ENCODE results near the gene LONRF2. TPM values are rescaled to one million over a fixed set of nuclear protein-coding genes. Genes with fewer than 3 reads are reported as not detected.
"Not testable (repeated sequence)": the region's sequence is repeated elsewhere in the genome, so short reads cannot be mapped to it uniquely, and the experiment has no call there.

Gene LONRF2
- polyA plus RNA-seq, 1 donor = 4.7 TPM

DNA sequence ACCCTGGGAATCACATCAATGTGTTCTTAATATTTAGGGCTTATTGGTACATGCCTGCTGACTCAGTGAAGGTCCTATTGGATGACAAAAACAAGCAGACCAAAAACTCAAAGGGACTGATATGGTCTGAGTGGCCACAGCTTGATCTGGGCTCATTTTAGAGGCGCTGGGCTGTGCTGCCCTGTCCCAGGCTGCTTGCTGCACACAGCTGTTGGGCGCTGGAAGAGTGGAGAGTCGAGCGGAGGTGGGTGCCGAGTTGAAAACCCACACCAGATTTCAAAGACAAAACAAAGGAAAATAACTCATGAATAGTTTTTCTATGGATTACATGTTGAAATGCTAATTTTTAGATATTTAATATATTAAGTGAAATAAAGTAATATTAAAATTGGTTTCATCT lies 68.5 kb downstream of the LONRF2 start:
- no peak for DNase-seq

DNA sequence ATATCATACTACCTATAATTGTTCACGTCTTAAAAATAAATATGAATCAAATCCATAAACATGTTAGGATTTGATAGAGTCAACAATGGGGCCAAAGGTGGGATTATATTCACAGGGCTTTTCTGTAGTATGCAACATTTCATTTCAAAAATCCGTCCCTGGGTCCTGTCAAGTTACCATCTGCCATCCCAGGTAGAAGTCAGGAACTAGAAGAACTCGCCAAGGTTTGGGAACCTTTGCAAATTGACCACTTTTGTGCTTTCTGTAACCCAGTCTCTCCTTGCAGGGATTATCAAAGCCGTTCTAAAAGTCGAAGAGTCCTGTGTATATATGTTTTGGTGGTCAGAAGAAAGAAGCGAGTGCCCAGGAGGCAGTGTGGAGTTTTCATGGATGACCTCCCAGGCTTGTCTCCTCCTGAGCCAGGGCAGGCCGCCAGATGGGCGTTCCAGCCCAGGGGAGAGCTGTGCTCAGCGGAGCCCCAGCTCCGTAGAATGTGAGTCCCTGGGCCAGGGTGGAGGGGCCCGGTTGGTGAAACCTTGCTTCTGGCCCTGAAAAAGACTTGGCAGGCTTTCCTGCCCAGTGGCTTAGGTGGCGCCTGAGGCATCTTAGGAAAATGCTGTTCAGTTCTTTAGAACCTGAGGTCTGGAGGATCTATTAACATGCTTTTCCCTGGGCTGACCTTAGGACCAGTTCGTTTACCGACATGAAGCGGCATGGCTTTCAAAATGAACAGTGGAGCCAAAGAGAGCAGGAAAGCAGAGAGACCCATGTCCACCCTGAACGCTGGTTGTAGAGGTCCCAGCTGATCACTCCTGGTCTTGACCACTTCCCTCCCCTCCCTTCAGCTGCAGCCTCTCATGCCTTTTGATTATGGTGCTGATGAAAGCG lies 69.2 kb downstream of the LONRF2 start:
- DNase-seq = no peak

DNA sequence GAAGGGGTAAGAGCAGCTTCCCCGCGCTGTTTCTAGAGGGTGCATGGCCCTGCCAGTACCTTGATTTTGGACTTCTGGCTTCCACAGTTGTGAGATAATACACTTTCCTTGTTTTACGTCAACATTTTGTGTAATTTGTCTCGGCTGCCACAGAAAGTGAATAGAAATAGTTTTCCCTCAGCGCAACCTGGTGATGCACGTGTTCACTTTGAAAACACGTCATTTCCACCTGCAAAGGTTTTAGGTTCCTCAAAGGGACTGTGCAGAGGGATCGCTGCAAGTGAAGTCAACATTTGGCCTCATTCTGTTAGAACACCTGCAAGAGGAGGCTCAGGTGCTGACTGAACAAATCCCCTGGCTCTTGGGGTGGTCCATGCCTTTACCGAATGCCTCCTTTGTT lies 71.7 kb downstream of the LONRF2 start:
- no peak for DNase-seq

DNA sequence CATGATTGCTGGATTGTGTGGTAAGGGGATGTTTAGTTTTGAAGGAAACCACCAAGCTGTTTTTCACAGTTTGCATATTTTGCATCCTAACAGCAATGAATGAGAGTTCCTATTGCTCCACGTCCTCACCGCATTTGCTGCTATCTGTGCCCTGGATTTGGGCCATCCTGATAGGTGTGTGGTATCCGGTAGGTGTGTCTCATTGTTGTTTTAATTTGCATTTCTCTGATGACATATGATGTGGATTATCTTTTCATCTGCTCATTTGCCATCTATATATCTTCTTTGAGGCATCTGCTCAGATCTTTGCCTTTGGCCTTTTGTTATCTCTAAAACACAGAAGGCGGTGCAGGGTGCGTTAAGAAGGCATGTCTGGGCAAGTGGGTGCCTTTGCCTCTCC lies 73.3 kb downstream of the LONRF2 start:
- DNase-seq = no peak

DNA sequence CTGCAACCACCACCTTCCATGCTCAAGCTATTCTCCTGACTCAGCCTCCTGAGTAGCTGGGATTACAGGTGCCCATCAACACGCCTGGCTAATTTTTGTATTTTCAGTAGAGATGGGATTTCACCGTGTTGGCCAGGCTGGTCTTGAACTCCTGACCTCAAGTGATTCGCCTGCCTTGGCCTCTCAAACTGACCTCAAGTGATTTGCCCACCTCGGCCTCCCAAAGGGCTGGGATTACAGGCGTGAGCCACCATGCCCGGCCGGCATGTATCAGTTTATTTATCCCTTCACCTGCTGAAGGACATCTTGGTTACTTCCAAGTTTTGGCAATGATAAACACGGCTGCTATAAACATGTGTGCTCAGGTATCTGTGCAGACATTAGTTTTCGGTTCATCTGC lies 73.7 kb downstream of the LONRF2 start:
- not testable (repeated sequence) for DNase-seq

DNA sequence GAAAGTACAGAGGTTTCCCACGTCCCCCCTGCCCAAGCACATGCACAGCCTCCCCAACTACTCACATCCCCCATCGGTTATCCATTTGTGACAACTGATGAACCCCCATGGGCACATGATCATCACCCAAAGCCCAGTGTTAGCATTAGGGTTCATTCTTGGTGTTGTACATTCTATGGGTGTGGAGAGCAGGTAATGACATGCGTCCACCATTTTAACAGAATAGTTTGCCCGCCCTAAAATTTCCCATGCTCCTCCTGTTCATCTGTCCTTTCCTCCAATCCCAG lies 74.3 kb downstream of the LONRF2 start:
- DNase-seq = no peak

DNA sequence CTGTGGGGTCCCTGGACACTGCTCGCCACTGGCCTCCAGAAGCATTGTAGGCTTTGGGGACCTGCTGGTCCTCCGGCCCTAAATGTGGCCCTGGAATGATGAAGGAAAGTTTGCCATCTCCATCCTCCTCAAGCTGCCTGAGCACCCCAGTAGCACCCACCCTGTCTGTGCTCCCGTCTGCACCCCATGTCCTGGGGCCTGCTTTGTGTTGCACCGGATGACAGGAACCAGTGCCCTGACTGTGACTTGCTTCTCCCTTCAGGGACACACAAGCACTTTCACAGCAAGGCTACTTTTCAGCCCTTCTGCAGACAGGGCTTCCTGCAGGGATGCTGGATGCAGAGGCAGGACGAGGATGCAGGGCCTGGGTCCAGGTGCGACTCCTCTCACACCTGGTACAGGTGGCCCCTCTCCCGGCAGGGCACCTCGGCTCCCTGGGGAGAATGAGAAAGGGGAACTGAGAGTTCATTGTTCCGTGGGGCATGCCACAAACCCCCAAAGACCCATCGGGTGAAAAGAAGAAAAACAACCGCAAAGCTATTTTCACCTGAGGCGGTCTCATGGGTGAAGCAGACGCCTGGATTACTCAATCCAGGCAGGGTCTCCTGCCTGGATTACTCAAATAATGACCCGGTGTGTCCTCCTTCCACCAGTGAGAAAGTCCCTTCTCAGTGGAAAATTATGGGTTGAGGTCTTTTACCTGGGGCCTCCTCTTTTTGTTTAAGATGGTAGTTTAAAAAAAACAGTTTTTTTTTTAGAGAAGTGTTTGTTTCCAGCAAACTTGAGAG lies 74.9 kb downstream of the LONRF2 start:
- DNase-seq = no peak

DNA sequence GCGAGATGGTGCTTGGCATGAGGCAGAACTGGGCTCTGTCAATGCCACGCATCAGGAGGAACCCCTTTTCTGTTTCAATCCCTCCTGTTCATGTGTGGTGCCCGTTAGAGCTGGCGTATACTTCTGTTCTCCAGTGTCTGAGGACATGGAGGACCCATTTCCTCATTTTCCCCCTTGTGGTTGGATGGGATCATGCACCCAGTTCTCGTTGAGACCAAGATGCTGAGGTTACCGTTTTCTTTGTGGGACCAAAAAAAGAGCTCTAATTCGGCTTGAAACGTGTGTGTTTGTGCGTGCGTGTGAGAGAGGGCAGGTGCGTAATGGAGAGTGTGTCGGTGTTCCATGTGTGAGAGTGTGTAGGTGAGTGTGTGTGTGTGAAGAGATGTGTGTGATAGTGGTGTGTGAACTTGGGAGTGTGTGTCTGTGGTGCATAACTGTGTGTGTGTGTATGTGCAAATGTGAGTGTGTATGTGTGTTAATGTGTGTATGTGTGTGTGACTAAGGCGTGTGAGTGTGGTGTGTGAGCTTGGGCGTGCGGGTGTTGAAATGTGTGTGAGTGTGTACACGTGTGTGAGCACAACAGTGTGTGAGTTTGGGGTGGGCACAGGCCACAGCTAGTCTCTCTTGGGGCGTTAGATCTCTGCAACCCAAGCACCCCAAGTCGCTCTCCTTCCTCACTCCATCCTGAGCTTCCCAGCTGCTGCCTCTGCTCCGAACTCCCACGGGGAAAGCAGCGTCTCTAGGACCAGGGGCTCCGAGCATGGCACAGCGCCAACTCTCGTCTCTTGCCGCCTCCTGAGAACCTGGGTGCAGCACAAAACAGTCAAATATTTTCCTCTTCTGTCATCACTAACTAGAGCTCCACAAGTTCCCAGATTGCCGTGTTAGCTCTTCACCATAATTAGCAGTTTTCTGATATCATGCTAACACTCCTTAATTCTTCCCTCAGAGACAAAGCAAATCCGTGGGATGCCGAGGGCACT lies 75.8 kb downstream of the LONRF2 start:
- DNase-seq = no peak

DNA sequence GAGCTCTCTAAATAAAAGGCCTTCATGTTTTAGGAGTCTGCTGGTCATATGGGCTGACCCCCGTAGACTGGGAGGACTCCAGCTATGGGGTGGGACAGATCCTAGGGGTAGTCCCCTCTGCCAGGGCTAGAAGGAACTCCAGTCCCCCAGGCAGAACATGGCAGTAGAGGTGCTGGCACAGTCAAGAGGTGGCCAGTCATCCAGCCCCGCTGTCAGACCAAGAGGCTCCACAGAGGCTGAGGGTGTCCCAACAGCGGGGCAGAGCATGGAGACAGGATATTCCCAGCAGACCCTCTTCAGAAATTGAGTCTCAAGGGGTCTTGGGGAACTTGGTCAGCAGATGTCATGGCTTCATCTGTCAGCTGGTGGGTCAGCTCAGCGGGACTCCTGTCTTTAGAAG lies 76.6 kb downstream of the LONRF2 start:
- no peak for DNase-seq

DNA sequence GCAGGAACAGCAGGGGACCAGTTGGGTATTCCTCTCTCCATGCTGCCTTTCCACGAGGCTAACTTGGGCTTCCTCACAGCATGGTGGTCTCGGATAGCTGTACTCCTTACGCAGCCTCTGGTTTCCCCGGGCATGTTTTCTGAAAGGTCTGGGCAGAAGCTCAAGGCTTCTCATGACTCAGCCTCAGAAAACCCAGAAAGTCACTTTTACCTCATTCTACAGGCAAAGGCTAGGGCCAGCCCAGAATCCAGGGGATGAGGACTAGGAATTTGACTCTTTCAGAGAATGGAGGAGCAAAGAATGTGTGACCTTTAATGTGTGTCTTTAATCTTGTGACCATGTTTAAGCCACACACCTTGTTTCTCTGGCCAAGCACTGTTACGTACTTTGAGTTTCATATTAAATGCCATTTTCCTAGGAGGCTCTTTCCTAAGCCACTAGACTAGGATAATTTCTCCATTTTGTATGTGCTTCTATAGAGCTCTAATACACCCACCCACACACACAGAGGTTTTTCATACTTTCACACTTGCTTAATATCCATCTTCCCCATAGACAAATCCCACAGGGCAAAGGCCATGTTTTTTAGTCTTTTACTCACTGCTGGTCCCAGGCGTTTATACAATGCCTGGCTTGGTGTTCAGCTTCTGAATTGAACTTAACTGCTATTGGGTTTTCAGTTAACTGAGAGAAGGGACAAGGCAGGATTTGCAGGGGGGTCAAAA lies 77.3 kb downstream of the LONRF2 start:
- DNase-seq = no peak

DNA sequence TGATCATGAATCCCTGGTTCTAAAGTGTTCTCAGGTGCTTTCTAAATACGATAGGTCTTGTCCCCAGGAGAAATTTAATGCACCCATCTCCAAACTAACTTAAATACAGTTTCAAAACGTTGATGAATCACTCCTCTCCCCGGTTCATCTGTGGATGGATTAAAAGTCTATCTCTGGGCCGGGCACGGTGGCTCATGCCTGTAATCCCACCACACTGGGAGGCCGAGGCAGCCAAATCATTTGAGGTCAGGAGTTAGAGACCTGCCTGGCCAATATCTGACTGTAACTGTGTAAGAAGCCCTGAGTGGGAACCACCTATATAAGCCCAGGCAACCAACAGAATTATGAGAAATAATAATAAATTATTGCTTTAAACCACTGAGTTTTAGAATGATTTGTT lies 78.7 kb downstream of the LONRF2 start:
- no peak for DNase-seq

DNA sequence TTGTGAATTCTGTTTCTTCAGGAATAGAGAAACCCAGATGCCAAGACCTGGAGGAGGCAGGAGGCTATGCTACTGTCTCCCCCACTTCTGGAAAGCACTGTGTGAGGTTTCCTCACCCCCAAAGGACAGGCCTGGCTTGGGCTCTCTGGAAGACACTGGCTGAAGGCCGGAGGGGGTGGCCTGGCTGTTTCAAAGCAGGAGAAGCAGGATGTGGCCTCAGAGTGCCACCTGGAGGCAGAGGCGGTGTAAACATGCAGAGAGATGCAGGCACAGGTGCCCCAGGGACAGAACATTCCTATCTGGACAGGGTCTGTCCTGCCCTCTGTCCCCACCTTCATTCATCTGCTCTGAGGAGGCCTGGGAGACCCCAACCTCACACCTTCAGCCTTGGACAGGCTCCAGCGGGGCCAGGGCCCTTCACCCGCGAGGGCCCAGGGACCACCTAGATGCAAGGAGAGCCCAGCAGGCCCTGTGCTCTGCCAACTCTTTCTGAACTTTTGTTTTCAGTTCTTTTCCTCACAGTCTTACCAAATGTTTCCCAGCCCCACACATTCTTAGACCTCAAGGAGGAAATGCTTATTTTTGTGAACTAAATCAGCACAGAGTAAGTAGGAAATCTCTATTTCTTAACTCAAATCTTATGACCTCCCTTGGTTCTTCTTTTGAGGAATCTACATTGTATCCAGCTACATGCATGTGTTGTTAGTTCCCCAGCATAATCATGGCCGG lies 79.2 kb downstream of the LONRF2 start:
- DNase-seq = peak; percentile 72

DNA sequence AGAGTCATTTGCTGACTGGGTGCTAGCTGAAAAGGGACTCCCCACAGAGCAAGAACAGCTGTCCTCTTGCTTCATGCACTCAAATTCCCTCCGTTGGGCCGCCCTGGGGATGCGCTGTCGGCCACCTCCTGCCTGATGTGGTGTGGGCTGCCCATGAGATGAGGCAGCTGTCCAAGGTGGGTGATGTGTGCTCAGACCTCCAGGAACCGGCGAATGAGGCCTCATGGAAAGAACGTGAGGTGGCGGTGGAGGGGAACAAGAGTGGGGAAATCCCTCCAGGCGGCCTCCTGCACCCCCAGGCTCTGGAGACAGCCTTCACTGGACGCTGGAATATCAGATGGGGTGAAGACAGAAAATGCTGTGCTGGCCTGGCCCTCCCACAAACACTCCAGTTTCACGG lies 79.8 kb downstream of the LONRF2 start:
- DNase-seq = no peak

DNA sequence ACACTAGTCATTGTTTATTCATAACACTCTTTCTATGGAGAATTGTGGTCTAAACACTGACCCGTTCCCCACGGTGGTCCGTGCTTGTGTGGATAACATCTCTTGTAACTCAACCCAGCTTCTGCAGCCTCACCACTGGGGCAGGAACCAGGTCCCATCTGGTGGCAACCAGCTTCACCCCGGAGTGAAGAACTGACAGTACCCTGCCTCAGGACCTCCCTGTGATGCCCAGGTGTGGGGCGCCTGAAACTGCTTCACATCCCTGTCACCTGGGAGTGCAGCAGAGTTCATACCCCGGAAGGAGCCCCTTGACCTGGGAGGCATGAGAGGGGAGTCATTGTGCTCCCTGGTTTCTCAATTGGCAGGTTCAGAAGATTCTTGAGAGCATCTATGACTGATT lies 81.1 kb downstream of the LONRF2 start:
- no peak for DNase-seq

DNA sequence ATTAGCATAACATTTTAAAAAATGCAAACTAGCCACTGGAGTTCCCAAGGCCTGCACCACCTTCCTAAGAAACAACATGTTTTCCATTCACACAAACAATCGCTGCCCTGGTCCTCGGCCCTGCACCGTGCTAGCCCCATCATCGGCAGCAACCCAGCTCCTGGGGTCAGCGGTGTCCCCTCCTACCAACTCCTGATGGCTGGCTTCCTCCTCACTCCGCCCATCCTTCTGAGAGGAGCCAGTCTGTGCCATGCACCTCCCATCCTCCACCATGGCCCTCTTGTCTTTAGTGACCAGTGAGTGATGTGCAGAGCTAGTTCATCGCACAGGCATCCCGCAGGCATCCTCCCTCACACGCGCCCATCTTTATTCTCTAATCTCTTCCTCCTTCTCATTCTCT lies 81.9 kb downstream of the LONRF2 start:
- DNase-seq = no peak

DNA sequence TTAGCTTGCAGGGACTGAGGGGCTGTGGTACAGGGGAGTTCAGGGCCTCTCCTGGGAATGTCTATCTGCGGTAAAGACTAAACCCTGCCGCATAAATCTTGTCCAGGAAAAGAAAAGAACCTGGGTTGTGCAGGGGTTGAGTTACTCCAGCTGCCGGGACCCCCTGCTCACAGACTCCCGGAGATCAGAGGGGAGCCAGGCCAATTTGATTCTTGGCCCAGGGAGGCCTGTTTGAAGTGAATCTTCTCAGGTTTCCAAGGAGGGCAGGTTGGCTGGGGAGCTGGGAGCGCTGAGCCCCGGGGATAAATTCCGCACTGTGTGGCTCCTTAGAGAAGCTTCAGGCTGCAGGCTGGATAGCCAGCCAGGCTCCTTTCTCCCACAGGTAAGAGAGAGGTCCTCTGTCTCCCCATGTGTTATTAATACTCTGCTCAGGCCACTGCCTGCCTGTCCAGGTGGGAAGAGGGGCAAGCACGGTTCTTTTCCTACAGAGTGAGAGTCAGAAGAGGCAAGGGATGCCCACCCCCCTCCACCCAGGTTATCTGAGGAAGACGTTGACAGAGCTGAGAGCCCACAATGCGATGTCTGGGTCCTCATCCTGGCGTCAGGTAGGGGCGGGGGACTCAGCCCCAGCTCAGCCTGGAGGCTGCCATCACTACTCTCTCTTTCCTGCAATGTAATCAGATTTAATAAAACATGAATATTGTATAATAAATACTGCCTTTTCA lies 82.7 kb downstream of the LONRF2 start:
- DNase-seq = peak; percentile 63

DNA sequence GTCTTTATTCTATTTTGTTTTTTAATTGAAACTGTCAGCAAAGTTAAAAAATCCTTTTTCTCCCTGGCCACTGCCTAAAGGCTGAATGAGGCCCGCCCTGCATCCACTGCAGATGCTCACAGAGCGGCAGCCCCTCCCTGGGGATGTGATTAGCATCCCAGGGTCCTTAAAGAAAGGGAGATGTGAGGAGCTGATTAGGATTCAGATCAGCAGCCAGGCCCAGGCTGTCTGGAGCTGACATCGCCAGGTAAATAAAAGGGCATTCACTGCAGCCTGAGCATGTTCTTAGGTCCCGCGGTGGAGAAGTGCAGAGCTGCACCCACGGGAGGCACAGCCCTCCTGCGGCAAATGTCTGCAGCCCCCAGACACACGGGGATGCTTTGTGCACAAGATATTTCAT lies 83.8 kb downstream of the LONRF2 start:
- no peak for DNase-seq

DNA sequence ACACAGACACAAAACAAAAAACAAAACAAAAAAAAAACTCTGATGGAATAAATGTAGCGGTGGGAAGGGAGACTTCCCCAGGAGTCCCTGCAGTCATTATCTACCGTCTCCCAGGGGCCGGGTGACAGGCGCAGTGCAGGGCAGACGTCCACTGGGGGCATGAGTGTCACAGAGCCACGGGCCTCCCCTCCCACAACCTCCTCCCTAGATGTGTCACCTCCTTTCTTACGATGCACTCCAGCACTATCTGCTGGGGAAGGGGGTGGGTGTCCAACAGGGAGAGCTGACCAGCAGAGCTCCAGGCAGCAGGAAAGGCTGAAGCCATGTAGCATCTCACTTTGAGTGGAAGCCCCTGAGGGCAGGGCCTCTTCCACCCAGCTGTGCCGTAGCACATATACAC lies 84.5 kb downstream of the LONRF2 start:
- no peak for DNase-seq

DNA sequence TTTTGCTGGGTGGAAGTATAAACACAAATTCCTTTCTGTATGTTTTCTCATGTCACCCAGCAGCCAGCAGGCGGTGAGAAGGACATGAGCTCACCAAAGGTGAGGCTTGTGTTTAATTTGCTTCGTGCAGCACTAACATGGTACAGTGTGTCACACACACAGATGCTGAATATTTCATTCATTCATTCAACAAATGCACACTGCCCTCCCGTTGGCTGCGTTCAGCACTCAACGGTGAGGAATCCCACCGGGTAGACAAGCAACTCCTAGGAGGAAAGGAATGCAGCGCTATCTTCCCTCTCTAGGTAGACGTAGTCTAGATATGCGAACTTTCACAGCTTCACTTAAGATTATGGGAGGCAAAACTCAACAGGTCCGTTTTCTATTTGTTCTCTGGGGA lies 85.1 kb downstream of the LONRF2 start:
- no peak for DNase-seq

DNA sequence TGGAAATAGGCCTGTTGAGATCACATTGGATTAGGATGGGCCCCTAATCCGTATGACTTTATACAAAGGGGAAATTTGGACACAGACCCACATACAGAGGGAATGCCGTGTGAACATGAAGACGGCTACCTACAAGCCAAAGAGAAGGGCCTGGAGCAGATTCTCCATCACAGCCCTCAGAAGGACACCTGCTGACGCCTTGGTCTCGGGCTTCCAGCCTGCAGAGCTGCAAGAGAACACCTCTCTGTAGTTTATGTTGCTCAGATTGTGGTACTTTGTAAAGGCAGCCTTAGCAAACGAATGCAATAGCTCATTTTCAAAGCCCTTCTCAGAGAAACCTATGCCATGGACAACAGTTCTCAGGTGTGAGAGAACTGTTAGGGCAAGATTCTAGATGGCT lies 86.1 kb downstream of the LONRF2 start:
- DNase-seq = no peak

All from left kidney (tissue), 2 donors.